NCI-H345 treated with DMSO at 0.1 percent for 48 hours (cell line): ENCODE data around the gene WWC1.
"Not testable (repeated sequence)": the region's sequence is repeated elsewhere in the genome, so short reads cannot be mapped to it uniquely, and the experiment has no call there.

ENCODE experiments used
- DNase-seq: peaks from one replicate; lab custom pipeline; 2025; ENCODE audit not compliant: unreplicated experiment; lab: John Stamatoyannopoulos, UW

The WWC1 gene

DNA sequence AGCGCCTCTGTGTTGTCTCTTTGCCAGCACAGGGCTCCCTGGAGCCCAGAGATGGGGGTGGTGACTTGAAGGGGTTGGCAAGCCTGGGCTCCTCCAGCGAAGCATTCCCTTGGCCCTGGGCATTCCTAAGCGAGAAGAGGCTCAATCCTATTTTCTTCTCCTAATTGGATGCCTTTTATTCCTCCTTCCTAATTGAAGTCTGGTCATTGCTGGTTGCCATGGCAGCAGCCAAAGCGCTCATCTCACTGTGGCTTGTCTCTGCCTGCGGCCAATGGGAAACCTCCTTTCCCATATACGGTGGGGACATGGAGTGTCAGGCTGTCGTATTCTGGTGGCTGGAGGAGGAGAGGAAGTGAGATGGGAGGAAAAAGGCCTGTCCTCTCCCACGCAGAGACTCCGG lies 142.6 kb downstream of the WWC1 start:
- no peak for DNase-seq

DNA sequence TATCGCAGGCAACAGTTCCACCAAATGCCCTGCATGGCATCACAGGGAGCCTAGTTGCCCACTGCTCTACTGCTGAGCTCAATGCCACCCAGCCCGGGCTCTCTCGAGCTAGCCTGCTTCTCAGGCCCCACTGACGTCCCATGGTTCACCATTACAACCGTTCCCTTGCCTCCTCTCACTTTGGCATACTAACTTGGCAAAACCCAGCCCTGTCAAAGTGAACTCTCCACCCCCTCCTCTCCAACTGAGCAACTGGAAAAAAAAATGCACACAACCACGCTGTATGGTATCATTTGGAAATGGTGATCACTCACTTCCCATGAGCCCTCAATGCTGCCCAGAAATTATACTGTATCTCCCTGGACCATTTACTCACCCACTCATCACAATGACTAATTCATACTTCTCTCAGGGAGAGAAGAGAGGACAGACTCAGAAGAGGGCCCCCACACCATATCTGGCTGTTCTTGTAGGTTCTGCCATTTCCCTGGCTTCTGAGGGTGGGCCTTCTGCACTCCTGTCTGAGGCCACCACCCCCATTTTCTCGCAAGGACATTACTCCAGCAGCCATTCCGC lies 143.4 kb downstream of the WWC1 start:
- no peak for DNase-seq

DNA sequence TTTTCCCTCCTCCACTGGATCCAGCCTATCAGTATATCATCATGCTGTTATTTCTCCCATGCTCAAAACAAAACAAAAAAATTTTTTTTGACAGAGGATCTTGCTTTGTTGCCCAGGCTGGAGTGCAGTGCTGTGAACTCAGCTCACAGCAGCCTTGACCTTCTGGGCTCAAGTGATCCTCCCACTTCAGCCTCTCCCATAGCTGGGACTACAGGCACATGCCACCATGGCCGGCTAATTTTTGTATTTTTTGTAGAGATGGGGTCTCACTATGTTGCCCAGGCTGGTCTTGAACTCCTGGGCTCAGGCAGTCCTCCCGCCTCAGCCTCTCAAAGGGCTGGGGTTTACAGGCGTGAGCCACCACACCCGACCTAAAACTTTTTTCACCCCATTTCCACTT lies 143.9 kb downstream of the WWC1 start:
- DNase-seq = not testable (repeated sequence)

DNA sequence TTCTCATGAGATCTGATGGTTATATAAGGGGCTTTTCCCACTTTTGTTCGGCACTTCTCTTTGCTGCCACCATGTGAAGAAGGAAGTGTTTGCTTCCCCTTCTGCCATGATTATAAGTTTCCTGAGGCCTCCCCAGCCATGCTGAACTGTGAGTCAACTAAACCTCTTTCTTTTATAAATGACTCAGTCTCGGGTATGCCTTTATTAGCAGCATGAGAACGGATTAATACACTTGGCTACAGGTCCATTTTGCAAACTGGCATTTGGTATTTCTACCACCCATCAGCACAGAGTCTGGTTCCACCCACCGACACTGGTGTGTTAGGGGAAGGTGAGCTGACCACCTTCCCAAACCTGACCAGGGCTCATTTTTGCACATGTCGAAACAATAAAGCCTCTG lies 146.9 kb downstream of the WWC1 start:
- no peak for DNase-seq

DNA sequence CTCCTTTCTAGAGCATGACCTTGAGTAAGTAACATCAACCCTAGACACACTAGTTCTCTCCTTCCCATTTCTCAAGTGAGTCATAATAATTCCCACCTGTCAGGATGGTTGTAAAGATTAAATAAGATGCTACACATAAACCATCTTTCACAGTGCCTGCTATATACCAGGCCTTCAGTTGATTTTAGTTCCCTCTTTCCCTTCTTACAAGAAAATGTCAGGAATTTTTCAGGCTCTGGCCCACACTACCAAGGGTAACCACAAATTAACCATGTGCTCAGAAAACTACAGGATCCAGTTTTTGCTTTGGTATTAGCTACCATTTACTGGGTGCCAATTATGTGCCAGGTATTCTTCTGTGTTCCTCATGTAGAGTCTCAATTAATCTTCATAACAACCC lies 152.1 kb downstream of the WWC1 start:
- no peak for DNase-seq

DNA sequence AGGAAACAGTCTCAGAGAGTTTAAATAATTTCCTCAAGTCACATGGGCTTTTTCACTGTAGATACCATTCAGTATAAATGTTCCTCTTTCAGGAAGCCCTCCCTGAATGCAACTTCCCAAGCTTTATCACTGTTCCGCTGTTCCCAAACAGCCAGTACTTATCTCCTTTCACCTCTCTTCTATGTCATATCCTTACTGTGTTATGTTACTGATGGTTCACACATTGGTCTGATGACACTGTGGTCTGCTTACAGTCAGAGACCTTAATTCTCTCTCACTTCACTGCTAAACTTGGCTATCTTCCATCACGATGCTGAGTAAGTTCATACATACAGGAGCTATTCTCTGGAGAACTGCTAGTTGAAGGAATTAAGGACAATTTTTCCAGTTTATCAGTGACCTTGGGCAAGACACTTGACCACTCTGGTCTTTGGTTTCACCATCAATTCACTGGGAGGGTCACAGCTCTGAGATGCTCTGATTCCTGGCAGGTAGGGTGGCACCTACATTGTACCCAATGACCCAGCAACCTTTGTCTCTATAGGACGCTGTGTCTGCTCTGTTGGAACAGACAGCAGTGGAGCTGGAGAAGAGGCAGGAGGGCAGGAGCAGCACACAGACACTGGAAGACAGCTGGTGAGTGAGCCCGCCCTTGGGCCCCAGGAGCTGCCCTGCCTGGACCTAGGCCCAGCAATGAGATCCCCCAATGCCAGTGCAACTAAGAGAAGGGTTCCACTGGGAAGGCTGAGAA lies 152.7 kb downstream of the WWC1 start:
- no peak for DNase-seq

DNA sequence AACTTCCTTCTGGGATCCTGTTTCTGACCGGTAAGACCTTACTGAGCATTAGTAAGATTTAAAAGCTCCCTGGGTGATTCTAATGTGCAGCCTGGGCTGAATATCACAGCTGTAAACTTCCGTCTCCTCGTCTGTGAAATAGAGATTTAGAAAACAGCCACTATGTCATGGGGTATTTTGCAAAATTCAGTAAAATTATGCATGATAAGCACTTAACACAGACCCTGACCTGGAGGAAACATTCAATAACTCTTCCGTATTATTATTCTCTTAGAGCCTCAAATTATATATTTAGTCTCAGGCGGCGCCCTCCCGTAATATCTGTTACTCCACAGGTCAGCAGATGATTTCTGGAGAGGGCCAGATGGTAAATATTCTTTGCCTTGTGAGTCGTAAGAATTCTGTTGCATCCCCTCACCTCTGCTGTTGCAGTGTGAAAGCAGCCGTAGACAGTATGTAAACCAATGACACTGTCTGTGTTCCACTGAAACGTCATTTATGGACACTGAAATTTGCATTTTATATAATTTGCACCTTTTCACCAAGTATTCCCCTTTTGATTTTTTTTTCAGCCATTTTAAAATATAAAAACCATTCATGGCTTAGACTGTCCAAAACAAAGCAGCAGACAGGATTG lies 155.7 kb downstream of the WWC1 start:
- no peak for DNase-seq

DNA sequence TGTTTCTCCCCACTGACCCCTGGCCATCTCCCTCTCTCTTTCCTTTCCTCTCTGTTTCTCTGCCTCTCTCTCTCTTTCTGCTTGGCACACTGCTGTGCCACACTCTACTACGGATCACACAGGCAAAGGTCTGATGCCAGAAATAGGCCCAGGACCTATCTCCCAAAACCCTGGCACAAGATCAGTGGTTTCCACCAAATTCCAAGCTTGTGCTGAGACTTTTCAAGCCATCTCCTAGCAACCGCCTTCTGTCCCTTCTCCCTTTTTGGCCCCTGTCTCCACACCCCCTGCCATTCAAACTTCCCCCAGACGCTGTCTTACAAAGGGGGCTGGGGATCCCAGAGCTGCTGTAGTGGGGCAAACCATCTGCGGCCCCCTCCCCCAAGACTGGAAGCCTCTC lies 156.4 kb downstream of the WWC1 start:
- no peak for DNase-seq

DNA sequence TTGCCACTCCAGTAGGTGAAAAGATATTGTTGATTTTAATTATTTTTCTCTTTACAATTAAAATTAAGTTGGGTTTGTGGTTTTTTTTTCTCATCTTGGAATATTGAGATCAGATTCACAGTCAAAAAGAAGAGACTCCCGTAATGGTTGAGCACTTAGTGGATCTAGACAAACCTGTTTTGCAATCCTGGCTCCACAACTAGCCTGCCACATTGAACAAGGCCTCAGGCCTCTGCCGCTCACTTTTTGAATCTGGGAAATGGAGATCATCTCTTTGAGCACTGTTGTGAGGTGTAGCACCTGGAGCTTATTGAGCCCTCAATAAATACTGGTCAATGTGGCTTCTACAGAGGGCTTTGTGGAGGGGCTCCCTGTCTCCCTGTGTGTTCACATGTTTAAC lies 157.7 kb downstream of the WWC1 start:
- DNase-seq = no peak

DNA sequence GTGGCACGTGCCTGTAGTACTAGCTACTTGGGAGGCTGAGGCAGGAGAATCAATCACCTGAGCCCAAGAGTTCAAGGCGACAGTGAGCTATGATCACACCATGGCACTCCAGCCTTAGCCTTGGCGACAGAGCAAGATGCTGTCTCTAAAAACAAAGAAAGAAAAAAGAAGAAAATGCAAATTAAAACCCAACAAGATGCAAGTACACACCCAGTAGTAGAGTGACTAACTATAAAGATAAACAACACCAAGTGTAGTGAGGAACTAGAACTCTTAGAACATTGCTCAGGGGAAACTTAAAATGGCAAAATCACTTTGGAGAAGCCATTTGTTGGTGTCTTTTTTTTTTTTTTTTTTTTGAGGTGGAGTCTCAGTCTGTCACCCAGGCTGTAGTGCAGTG lies 160.1 kb downstream of the WWC1 start:
- no peak for DNase-seq

DNA sequence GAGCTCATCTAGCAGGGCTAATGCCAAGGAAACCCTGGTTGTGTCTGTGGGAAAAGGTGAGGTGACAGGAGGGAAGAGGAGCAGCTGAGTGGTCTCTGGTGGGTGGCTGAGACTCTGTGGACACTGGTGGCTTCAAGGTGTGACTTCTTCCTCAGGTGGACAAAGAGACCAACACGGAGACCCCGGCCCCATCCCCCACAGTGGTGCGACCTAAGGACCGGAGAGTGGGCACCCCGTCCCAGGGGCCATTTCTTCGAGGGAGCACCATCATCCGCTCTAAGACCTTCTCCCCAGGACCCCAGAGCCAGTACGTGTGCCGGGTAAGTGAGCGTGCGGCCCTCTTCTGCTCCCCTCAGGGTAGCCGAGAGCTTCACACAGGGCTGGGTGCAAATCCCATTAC lies 163.8 kb downstream of the WWC1 start:
- no peak for DNase-seq

DNA sequence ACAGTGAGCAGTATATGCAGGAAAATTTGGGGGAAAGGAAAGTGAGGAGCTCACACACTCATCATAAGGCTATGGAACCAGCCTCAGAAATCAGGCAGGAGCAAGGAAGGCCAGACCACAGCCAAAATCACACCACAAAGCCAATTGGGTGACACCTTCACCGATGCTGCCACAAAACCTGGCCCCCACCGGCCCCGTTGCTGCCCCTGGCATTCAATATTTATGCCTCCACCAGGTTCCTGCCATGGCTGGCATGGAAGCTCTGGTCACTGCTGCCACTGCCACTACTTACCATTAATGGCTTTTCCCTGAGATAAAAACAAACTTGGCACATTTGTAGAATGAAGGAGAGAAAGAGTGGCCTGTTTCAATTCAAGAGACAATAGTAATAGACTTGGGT lies 166.1 kb downstream of the WWC1 start:
- no peak for DNase-seq

DNA sequence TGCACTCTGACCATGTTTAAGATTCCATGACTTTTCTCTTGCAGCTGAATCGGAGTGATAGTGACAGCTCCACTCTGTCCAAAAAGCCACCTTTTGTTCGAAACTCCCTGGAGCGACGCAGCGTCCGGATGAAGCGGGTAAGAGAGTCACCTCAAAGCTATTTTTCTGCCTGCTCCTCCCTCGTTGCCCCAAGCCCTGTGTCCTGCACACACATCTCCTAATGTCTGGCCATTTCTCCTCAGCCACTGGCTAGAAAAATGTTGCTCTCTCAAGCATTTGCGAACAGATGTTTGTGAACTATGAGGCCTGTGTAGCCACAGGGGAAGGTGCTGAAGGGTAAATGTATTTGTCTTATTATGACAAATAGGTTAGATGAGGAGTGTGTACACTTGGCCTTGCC lies 169.2 kb downstream of the WWC1 start:
- no peak for DNase-seq

DNA sequence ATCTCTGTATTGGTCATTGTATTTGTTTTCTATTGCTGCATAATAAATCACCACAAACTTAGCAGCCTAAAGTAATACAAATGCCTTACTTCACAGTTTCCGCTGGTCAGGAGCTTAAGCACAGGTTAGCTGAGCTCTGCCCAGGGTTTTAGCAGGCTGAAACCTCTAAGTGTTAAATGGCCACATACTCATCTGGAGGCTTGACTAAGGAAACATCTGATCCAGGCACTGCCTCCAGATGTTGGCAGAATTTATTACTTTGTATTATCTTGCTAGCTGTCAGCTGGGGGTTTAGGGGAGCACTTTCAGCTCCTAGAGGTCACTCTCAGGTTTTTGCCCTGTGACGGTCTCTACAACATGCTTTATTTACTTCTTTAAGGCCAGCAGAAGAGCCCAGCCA lies 171.6 kb downstream of the WWC1 start:
- no peak for DNase-seq

DNA sequence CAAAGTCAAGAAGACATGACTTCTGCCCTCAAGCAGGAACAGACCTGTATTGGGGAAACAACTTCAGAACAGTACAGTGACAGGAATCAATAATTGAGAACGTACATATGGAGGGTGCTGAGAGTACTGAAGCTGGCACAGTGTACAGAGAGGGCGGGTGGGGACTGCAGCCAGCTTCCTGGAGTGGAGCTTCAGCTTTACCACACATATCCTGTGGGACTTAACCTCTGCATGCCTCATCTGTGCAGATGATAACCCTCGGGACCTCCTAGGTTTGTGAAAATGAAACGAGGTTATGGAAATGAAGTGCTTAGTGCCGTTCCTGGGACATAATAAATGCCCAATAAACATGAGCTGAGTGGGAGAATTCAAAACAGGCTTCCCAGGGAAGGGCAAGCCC lies 172.8 kb downstream of the WWC1 start:
- DNase-seq = no peak

DNA sequence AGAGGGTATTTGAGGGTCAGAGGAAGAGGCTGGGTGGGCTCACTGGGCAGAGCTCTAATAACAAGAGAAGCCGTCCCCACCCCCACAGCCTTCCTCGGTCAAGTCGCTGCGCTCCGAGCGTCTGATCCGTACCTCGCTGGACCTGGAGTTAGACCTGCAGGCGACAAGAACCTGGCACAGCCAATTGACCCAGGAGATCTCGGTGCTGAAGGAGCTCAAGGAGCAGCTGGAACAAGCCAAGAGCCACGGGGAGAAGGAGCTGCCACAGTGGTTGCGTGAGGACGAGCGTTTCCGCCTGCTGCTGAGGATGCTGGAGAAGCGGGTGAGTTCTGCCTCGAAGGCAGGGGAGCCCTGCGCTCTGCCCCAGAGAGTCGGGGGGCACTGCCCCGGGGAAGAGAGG lies 173.2 kb downstream of the WWC1 start:
- no peak for DNase-seq

DNA sequence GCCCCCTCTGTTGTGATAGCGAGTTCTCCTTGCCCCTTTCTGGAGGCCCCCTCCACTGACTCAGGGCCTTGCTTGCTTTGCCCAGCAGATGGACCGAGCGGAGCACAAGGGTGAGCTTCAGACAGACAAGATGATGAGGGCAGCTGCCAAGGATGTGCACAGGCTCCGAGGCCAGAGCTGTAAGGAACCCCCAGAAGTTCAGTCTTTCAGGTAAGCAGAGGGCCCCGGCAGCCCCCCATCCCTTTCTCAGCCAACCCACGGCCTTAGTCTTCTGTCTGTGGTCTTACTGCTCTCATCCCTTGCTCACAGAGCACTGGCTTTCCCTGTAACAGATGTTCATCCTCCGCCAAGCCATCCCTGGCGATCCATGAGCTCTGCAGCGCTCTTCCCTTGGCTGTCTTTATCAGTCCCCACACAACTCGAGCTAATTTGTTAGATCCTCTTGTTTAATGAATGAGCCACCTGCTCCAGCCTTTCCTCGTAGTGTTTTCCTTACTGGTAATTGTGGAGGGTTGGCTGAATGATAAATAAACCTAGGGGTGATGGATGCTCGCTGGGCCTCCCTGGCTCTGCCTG lies 176.4 kb downstream of the WWC1 start:
- DNase-seq = no peak

DNA sequence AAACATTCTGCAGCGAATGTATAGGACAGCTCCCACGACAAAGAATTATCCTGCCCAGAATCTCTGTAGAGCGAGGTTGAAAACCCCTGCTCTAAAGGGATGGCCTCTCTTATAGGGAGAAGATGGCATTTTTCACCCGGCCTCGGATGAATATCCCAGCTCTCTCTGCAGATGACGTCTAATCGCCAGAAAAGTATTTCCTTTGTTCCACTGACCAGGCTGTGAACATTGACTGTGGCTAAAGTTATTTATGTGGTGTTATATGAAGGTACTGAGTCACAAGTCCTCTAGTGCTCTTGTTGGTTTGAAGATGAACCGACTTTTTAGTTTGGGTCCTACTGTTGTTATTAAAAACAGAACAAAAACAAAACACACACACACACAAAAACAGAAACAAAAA lies 177.4 kb downstream of the WWC1 start:
- no peak for DNase-seq

DNA sequence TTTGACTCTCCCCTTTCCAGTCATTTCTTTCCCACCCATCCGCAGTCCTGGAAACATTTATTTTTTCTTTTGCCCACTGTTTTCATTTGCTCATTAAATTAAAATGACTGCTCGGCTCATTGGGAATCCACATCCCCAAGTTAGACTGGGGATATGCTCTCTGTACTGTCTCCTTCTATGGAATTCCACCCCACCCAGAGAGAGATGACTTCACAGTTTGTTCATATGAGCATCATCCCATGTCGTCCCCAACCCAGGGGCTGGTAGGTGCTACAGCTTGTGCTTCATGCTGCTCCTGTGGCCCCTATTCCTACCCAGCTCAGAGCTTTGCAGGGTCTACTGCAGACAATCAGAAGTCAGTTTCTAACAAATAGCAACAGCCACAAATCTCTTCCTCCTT lies 178.4 kb downstream of the WWC1 start:
- no peak for DNase-seq

DNA sequence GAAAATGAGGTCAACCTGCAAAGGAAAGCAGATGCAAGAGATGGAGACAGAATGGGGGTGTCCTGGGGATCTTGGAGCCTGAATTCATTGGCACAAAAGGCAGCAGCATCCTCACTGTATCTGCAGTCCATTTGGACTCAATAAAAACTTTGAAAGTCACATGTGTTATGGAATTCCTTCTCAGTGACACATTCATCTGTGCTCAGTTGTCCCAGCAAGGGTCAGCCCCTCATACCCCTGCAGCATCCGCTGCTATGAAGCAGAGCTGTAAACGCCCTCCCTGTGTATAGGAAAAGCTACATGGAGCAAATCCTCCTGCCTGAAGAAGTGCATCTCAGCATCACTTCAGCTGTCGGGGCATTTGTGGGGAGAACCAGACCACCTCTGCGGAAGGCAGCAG lies 180.3 kb downstream of the WWC1 start:
- DNase-seq = no peak

DNA sequence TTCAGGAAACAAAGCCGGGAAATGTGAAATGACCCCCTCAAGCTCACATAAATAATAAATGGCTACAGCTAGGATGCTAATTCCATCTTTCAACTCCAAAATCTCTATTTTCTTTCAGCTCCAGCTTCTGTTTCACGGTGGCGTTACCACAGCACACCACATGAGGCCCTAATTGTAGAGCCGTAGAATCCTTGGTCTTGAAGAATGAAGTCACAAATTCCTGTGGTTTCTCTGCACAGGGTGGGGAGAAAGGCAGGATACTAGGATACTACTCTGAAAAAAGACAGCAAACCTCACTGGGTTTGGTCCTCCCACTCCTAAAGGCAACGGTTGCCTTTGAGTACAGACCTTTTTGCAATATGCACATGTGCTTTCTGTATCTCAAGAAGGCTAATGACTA lies 180.9 kb downstream of the WWC1 start:
- no peak for DNase-seq

DNA sequence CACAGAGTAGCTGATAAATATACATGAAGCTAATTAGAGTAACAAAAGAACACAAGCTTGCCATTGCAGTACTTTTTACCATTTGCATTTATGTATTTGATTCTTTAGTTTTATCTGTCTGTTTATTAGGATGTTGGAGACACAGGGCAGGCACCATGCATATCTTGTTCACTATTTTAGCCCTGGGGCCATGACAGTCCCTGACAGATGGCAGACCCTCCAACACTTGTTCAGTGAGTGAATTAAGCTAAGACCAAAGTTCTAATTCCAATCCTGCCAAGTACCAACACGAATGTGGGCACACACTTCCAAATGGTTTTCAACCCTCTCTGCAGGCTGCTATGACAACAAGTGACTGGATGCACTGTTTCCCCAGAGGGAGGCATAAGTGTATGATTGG lies 182.9 kb downstream of the WWC1 start:
- DNase-seq = no peak
